ENCODE measurements around the gene PRPF19. TPM values are rescaled to one million over a fixed set of nuclear protein-coding genes. Genes with fewer than 3 reads are reported as not detected.
A peak's percentile ranks its signal among the peaks of the same experiment; 100 is the strongest.

The PRPF19 gene
- total and polyA plus RNA-seq, 9 of the 15 experiments (the other 6 are each of a cell fraction or from before 2014, with no cell fraction given): 9.4 to 212 (median 73.2) TPM

- peak; percentile 78 for TF ChIP-seq SMAD4 (CRISPR knock-in tag; conservative IDR thresholded peaks at IDR 0.05)
- TF ChIP-seq BRCA1 (IDR thresholded peaks at IDR 0.05): no peak
- TF ChIP-seq BRCA1 (CRISPR knock-in tag; IDR thresholded peaks at IDR 0.05): no peak
- TF ChIP-seq, protein P1, sequence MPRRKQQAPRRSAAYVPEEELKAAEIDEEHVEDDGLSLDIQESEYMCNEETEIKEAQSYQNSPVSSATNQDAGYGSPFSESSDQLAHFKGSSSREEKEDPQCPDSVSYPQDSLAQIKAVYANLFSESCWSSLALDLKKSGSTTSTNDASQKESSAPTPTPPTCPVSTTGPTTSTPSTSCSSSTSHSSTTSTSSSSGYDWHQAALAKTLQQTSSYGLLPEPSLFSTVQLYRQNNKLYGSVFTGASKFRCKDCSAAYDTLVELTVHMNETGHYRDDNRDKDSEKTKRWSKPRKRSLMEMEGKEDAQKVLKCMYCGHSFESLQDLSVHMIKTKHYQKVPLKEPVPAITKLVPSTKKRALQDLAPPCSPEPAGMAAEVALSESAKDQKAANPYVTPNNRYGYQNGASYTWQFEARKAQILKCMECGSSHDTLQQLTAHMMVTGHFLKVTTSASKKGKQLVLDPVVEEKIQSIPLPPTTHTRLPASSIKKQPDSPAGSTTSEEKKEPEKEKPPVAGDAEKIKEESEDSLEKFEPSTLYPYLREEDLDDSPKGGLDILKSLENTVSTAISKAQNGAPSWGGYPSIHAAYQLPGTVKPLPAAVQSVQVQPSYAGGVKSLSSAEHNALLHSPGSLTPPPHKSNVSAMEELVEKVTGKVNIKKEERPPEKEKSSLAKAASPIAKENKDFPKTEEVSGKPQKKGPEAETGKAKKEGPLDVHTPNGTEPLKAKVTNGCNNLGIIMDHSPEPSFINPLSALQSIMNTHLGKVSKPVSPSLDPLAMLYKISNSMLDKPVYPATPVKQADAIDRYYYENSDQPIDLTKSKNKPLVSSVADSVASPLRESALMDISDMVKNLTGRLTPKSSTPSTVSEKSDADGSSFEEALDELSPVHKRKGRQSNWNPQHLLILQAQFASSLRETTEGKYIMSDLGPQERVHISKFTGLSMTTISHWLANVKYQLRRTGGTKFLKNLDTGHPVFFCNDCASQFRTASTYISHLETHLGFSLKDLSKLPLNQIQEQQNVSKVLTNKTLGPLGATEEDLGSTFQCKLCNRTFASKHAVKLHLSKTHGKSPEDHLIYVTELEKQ (CRISPR knock-in tag; IDR thresholded peaks at IDR 0.05): no peak
- no peak for TF ChIP-seq FOXK1 (CRISPR knock-in tag; IDR thresholded peaks at IDR 0.05; ENCODE audit: borderline replicate concordance)
- TF ChIP-seq HEY1 (CRISPR knock-in tag; IDR thresholded peaks at IDR 0.05; ENCODE audit: borderline replicate concordance): no peak
- TF ChIP-seq RREB1 (CRISPR knock-in tag; IDR thresholded peaks at IDR 0.05): no peak
- TF ChIP-seq ZNF436 (CRISPR knock-in tag; IDR thresholded peaks at IDR 0.05): no peak
- no peak for TF ChIP-seq CBFB (CRISPR knock-in tag; IDR thresholded peaks at IDR 0.05)
- TF ChIP-seq, protein P2, sequence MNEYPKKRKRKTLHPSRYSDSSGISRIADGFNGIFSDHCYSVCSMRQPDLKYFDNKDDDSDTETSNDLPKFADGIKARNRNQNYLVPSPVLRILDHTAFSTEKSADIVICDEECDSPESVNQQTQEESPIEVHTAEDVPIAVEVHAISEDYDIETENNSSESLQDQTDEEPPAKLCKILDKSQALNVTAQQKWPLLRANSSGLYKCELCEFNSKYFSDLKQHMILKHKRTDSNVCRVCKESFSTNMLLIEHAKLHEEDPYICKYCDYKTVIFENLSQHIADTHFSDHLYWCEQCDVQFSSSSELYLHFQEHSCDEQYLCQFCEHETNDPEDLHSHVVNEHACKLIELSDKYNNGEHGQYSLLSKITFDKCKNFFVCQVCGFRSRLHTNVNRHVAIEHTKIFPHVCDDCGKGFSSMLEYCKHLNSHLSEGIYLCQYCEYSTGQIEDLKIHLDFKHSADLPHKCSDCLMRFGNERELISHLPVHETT (CRISPR knock-in tag; conservative IDR thresholded peaks at IDR 0.05 in 1 of 2, IDR thresholded peaks at IDR 0.05 in 1 of 2): peak in 1 of 2 experiments; percentile 66; a peak in 1 of 4 replicates
- peak; percentile 49; the same call in 1 of the 2 replicates for TF ChIP-seq TOE1 (IDR thresholded peaks at IDR 0.05; ENCODE audit: borderline replicate concordance)
- TF ChIP-seq TOE1 (CRISPR knock-in tag; IDR thresholded peaks at IDR 0.05; ENCODE audit: borderline replicate concordance, low read depth): no peak
- TF ChIP-seq, protein P3, sequence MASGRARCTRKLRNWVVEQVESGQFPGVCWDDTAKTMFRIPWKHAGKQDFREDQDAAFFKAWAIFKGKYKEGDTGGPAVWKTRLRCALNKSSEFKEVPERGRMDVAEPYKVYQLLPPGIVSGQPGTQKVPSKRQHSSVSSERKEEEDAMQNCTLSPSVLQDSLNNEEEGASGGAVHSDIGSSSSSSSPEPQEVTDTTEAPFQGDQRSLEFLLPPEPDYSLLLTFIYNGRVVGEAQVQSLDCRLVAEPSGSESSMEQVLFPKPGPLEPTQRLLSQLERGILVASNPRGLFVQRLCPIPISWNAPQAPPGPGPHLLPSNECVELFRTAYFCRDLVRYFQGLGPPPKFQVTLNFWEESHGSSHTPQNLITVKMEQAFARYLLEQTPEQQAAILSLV (tag; IDR thresholded peaks at IDR 0.05): no peak
Observed at GRCh38 chr11:60848714-60849151, 57.7 kb downstream of the PRPF19 start (continued).
